HS-27A (cell line): ENCODE measurements around the gene HSDL2.
"Not testable (repeated sequence)": the region's sequence is repeated elsewhere in the genome, so short reads cannot be mapped to it uniquely, and the experiment has no call there.

Source experiments
- DNase-seq: peaks from one replicate; pipeline ENCODE4 v3.0.0-alpha.2; 2012; ENCODE audit warnings: low read depth, missing footprints

The HSDL2 gene

GRCh38 chr9:112396872-112397271 lies 17.0 kb downstream of the HSDL2 start:
- DNase-seq = no peak

GRCh38 chr9:112401175-112401815 lies 21.4 kb downstream of the HSDL2 start:
- DNase-seq = no peak

GRCh38 chr9:112403614-112404201 lies 23.8 kb downstream of the HSDL2 start:
- DNase-seq = no peak

- DNase-seq = no peak
Measured at GRCh38 chr9:112404508-112404932, 24.6 kb downstream of the HSDL2 start.

GRCh38 chr9:112408275-112408674 lies 28.4 kb downstream of the HSDL2 start:
- no peak for DNase-seq

GRCh38 chr9:112408819-112409218 lies 28.9 kb downstream of the HSDL2 start:
- no peak for DNase-seq

GRCh38 chr9:112409758-112410157 lies 29.9 kb downstream of the HSDL2 start:
- no peak for DNase-seq

- no peak for DNase-seq
Measured at GRCh38 chr9:112411626-112412027, 31.7 kb downstream of the HSDL2 start.

GRCh38 chr9:112413728-112414127 lies 33.8 kb downstream of the HSDL2 start:
- not testable (repeated sequence) for DNase-seq

- DNase-seq = no peak
Measured at GRCh38 chr9:112420208-112420607, 40.3 kb downstream of the HSDL2 start.

GRCh38 chr9:112421771-112422222 lies 41.9 kb downstream of the HSDL2 start:
- DNase-seq = no peak

GRCh38 chr9:112422417-112423148 lies 42.7 kb downstream of the HSDL2 start:
- DNase-seq = no peak

- no peak for DNase-seq
Measured at GRCh38 chr9:112430006-112430522, 50.2 kb downstream of the HSDL2 start.

- DNase-seq = no peak
Measured at GRCh38 chr9:112433499-112434392, 53.8 kb downstream of the HSDL2 start.

- no peak for DNase-seq
Measured at GRCh38 chr9:112434487-112434886, 54.6 kb downstream of the HSDL2 start.

GRCh38 chr9:112437406-112437805 lies 57.5 kb downstream of the HSDL2 start:
- DNase-seq = no peak

GRCh38 chr9:112439171-112439570 lies 59.3 kb downstream of the HSDL2 start:
- no peak for DNase-seq

- no peak for DNase-seq
Measured at GRCh38 chr9:112439825-112440224, 59.9 kb downstream of the HSDL2 start.

- DNase-seq = peak; percentile 7
Measured at GRCh38 chr9:112443200-112443599, 63.3 kb downstream of the HSDL2 start.

- DNase-seq = no peak
Measured at GRCh38 chr9:112443636-112444035, 63.7 kb downstream of the HSDL2 start.

- DNase-seq = no peak
Measured at GRCh38 chr9:112445196-112445595, 65.3 kb downstream of the HSDL2 start.

GRCh38 chr9:112446080-112446479 lies 66.2 kb downstream of the HSDL2 start:
- no peak for DNase-seq
